Measurements from ENCODE around the gene BCAR3. TPM values are rescaled to one million over a fixed set of nuclear protein-coding genes. Genes with fewer than 3 reads are reported as not detected.
"Not testable (repeated sequence)": the region's sequence is repeated elsewhere in the genome, so short reads cannot be mapped to it uniquely, and the experiment has no call there.

BCAR3 gene
- total RNA-seq, 1 experiment from 2014 or later: 9.3 TPM

- CTCF ChIA-PET: no interaction called here
- Mint-ChIP-seq H3K27ac (ENCODE audit: unreplicated experiment) (no peak overlapping the region), H3K4me1 (ENCODE audit: low read depth, unreplicated experiment) (peaks cover 8% of the 10 kb centered on the region), H3K4me3 (ENCODE audit: unreplicated experiment) (no peak overlapping the region), H3K36me3 (ENCODE audit: insufficient read depth, unreplicated experiment) (no peaks in the 10 kb centered on the region), H3K27me3 (ENCODE audit: insufficient read depth, unreplicated experiment) (no peaks in the 10 kb centered on the region), H3K9me3 (ENCODE audit: unreplicated experiment) (no peaks in the 10 kb centered on the region)
- POLR2A ChIA-PET: no interaction called here
- no peaks in the 10 kb centered on the region for H3K36me3 ChIP-seq (ENCODE audit: control insufficient read depth, insufficient read depth, low read length)
- BruUV-seq (replicated peaks): no TSS peak
- intact Hi-C loops (cut with micrococcal nuclease; ENCODE audit: unreplicated experiment): no loop called here
- no peak for DNase-seq
- H3K9me3 ChIP-seq: no peaks in the 10 kb centered on the region
- TF ChIP-seq CTCF (IDR thresholded peaks at IDR 0.05; ENCODE audit: insufficient read depth in 1 of 2, low read depth in 1 of 2, low read length in 1 of 2, severe bottlenecking in 1 of 2, unreplicated experiment in 1 of 2): no peak
- H3K27me3 ChIP-seq (replicated peaks; ENCODE audit: control insufficient read depth, insufficient read depth, low read length): no peaks in the 10 kb centered on the region
- no peaks in the 10 kb centered on the region for H3K4me1 ChIP-seq
- H3K4me3 ChIP-seq (ENCODE audit: low read depth, low read length): no peak overlapping the region
These were observed 18.0 kb upstream of the BCAR3 start for GRCh38 chr1:93699503-93700168.

- H3K27ac Mint-ChIP-seq (ENCODE audit: unreplicated experiment): no peak overlapping the region
- no peaks in the 10 kb centered on the region for H3K9me3 ChIP-seq
- CTCF ChIA-PET: no interaction called here
- no peak for TF ChIP-seq CTCF (IDR thresholded peaks at IDR 0.05; ENCODE audit: insufficient read depth in 1 of 2, low read depth in 1 of 2, low read length in 1 of 2, severe bottlenecking in 1 of 2, unreplicated experiment in 1 of 2)
- H3K36me3 ChIP-seq (ENCODE audit: control insufficient read depth, insufficient read depth, low read length): no peaks in the 10 kb centered on the region
- DNase-seq: no peak
- peaks cover 6% of the 10 kb centered on the region for H3K4me1 Mint-ChIP-seq (ENCODE audit: low read depth, unreplicated experiment)
- H3K9me3 Mint-ChIP-seq (ENCODE audit: unreplicated experiment): no peaks in the 10 kb centered on the region
- H3K27me3 Mint-ChIP-seq (ENCODE audit: insufficient read depth, unreplicated experiment): no peaks in the 10 kb centered on the region
- H3K36me3 Mint-ChIP-seq (ENCODE audit: insufficient read depth, unreplicated experiment): no peaks in the 10 kb centered on the region
- no TSS peak for BruUV-seq (replicated peaks)
- POLR2A ChIA-PET: no interaction called here
- no peaks in the 10 kb centered on the region for H3K4me1 ChIP-seq
- H3K27me3 ChIP-seq (replicated peaks; ENCODE audit: control insufficient read depth, insufficient read depth, low read length): no peaks in the 10 kb centered on the region
- intact Hi-C loops (cut with micrococcal nuclease; ENCODE audit: unreplicated experiment): no loop called here
- no peak overlapping the region for H3K4me3 ChIP-seq (ENCODE audit: low read depth, low read length)
- H3K4me3 Mint-ChIP-seq (ENCODE audit: unreplicated experiment): no peak overlapping the region
These were observed 17.4 kb upstream of the BCAR3 start for GRCh38 chr1:93699049-93699384.

- H3K9me3 ChIP-seq: no peaks in the 10 kb centered on the region
- no peak for TF ChIP-seq CTCF (IDR thresholded peaks at IDR 0.05; ENCODE audit: insufficient read depth in 1 of 2, low read depth in 1 of 2, low read length in 1 of 2, severe bottlenecking in 1 of 2, unreplicated experiment in 1 of 2)
- BruUV-seq (replicated peaks): no TSS peak
- H3K36me3 ChIP-seq (ENCODE audit: control insufficient read depth, insufficient read depth, low read length): no peaks in the 10 kb centered on the region
- H3K4me3 ChIP-seq (ENCODE audit: low read depth, low read length): no peak overlapping the region
- ChIA-PET POLR2A (no interaction called here), CTCF (no interaction called here)
- H3K4me1 ChIP-seq: no peaks in the 10 kb centered on the region
- no peaks in the 10 kb centered on the region for H3K9me3 Mint-ChIP-seq (ENCODE audit: unreplicated experiment)
- no peak overlapping the region for H3K27ac Mint-ChIP-seq (ENCODE audit: unreplicated experiment)
- H3K27me3 Mint-ChIP-seq (ENCODE audit: insufficient read depth, unreplicated experiment): no peaks in the 10 kb centered on the region
- H3K36me3 Mint-ChIP-seq (ENCODE audit: insufficient read depth, unreplicated experiment): no peaks in the 10 kb centered on the region
- no peak overlapping the region for H3K4me3 Mint-ChIP-seq (ENCODE audit: unreplicated experiment)
- peaks cover under 1% of the 10 kb centered on the region for H3K4me1 Mint-ChIP-seq (ENCODE audit: low read depth, unreplicated experiment)
- intact Hi-C loops (cut with micrococcal nuclease; ENCODE audit: unreplicated experiment): no loop called here
- DNase-seq: no peak
- H3K27me3 ChIP-seq (replicated peaks; ENCODE audit: control insufficient read depth, insufficient read depth, low read length): no peaks in the 10 kb centered on the region
These were observed 16.9 kb upstream of the BCAR3 start for GRCh38 chr1:93698329-93699048.

- POLR2A ChIA-PET; H3K36me3 Mint-ChIP-seq (ENCODE audit: insufficient read depth, unreplicated experiment); H3K9me3 Mint-ChIP-seq (ENCODE audit: unreplicated experiment); H3K4me3 Mint-ChIP-seq (ENCODE audit: unreplicated experiment); H3K27ac Mint-ChIP-seq (ENCODE audit: unreplicated experiment); BruUV-seq (replicated peaks); H3K36me3 ChIP-seq (ENCODE audit: control insufficient read depth, insufficient read depth, low read length); CTCF ChIA-PET; H3K4me1 ChIP-seq; H3K4me3 ChIP-seq (ENCODE audit: low read depth, low read length); H3K27me3 ChIP-seq (replicated peaks; ENCODE audit: control insufficient read depth, insufficient read depth, low read length); intact Hi-C loops (cut with micrococcal nuclease; ENCODE audit: unreplicated experiment); DNase-seq; H3K4me1 Mint-ChIP-seq (ENCODE audit: low read depth, unreplicated experiment); H3K27me3 Mint-ChIP-seq (ENCODE audit: insufficient read depth, unreplicated experiment); H3K9me3 ChIP-seq: not testable (repeated sequence)
These were observed 15.9 kb upstream of the BCAR3 start for GRCh38 chr1:93697566-93697965.

All from Caco-2 (cell line).